Nephron progenitor cell (in vitro differentiated cells): ENCODE results near the gene REL.
A peak's percentile ranks its signal among the peaks of the same experiment; 100 is the strongest.
"Not testable (repeated sequence)": the region's sequence is repeated elsewhere in the genome, so short reads cannot be mapped to it uniquely, and the experiment has no call there.

Experiments
- DNase-seq: peaks from one replicate; pipeline ENCODE4 v3.0.0; 2021
- H3K27ac Mint-ChIP-seq: 2 replicates; pipeline ENCODE4 v1.8.0; 2021; ENCODE audit warnings: mild to moderate bottlenecking, moderate library complexity, mixed read lengths
- H3K27me3 Mint-ChIP-seq: 2 replicates; pipeline ENCODE4 v1.8.0; 2021; ENCODE audit warnings: mild to moderate bottlenecking, low read depth, mixed read lengths; ENCODE audit not compliant: poor library complexity
- H3K36me3 Mint-ChIP-seq: 2 replicates; pipeline ENCODE4 v1.8.0; 2021; ENCODE audit warnings: low read depth, mixed read lengths
- H3K4me1 Mint-ChIP-seq: 2 replicates; pipeline ENCODE4 v1.8.0; 2021; ENCODE audit warnings: mixed read lengths
- H3K4me3 Mint-ChIP-seq: 2 replicates; pipeline ENCODE4 v1.8.0; 2021; ENCODE audit warnings: mild to moderate bottlenecking, moderate library complexity, mixed read lengths
- H3K9me3 Mint-ChIP-seq: 2 replicates; pipeline ENCODE4 v1.8.0; 2021; ENCODE audit warnings: mild to moderate bottlenecking, moderate library complexity, mixed read lengths
- TF ChIP-seq, protein P1 (sequence below): fragments of 200-600 bp; sonication (generic); IDR thresholded peaks from 2 replicates; pipeline ENCODE4 v1.5.0; 2021; ENCODE audit warnings: antibody characterized with exemption

Gene REL

GRCh38 chr2:60906395-60906794 lies 25.0 kb downstream of the REL start:
- Mint-ChIP-seq H3K9me3 (no peaks in the 10 kb centered on the region), H3K27me3 (no peaks in the 10 kb centered on the region), H3K36me3 (peaks cover 43% of the 10 kb centered on the region), H3K4me3 (no peak overlapping the region), H3K27ac (no peak overlapping the region), H3K4me1 (no peaks in the 10 kb centered on the region)
- no peak for DNase-seq
- TF ChIP-seq, protein P1, sequence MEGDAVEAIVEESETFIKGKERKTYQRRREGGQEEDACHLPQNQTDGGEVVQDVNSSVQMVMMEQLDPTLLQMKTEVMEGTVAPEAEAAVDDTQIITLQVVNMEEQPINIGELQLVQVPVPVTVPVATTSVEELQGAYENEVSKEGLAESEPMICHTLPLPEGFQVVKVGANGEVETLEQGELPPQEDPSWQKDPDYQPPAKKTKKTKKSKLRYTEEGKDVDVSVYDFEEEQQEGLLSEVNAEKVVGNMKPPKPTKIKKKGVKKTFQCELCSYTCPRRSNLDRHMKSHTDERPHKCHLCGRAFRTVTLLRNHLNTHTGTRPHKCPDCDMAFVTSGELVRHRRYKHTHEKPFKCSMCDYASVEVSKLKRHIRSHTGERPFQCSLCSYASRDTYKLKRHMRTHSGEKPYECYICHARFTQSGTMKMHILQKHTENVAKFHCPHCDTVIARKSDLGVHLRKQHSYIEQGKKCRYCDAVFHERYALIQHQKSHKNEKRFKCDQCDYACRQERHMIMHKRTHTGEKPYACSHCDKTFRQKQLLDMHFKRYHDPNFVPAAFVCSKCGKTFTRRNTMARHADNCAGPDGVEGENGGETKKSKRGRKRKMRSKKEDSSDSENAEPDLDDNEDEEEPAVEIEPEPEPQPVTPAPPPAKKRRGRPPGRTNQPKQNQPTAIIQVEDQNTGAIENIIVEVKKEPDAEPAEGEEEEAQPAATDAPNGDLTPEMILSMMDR = no peak

- Mint-ChIP-seq H3K4me1 (no peaks in the 10 kb centered on the region), H3K9me3 (peaks cover 7% of the 10 kb centered on the region), H3K27ac (no peak overlapping the region), H3K36me3 (peaks cover 52% of the 10 kb centered on the region), H3K27me3 (no peaks in the 10 kb centered on the region), H3K4me3 (no peak overlapping the region)
- TF ChIP-seq, protein P1 = no peak
- no peak for DNase-seq
Measured at GRCh38 chr2:60907329-60907728, 26.0 kb downstream of the REL start.

DNA sequence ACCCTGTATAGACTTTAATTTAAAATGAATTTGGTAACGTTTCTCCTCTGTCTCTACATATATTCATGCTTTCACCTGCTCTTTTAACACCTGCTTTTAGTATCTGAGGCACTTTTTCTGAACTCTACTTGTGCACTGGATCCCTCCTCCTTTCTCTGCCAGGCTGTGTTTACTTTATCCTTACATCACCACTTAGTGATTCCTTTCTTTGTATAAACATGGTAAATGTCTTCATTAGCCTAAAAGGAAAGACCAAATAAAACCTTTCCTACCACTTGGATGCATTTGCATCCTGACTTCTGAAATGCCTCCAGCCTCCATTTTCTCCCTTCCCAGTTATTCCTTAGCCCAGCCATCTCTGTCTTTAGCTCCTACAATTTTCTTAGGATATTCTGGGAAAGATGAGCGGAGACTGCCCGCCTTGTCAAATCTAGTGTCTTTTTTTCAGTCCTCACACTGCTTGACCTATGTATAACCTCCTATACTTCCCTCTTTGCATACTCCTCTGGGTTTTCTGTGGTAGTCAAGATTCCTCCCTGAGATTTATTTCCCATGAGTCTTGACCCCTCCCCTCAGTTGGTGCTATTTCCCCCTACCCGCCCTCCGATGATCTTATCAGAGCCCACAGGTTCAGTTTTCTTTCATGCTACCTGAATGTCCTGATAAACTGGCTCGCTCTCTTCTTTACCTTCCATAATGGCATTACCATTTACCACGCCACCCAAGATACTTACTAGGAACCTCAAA lies 44.8 kb downstream of the REL start:
- DNase-seq = no peak
- peaks cover 40% of the 10 kb centered on the region for H3K36me3 Mint-ChIP-seq
- TF ChIP-seq, protein P1 = no peak
- no peaks in the 10 kb centered on the region for H3K27me3 Mint-ChIP-seq
- peak overlapping the region; percentile 24 for H3K27ac Mint-ChIP-seq
- no peak overlapping the region for H3K4me3 Mint-ChIP-seq
- peaks cover 7% of the 10 kb centered on the region for H3K9me3 Mint-ChIP-seq
- peaks cover 11% of the 10 kb centered on the region for H3K4me1 Mint-ChIP-seq

DNA sequence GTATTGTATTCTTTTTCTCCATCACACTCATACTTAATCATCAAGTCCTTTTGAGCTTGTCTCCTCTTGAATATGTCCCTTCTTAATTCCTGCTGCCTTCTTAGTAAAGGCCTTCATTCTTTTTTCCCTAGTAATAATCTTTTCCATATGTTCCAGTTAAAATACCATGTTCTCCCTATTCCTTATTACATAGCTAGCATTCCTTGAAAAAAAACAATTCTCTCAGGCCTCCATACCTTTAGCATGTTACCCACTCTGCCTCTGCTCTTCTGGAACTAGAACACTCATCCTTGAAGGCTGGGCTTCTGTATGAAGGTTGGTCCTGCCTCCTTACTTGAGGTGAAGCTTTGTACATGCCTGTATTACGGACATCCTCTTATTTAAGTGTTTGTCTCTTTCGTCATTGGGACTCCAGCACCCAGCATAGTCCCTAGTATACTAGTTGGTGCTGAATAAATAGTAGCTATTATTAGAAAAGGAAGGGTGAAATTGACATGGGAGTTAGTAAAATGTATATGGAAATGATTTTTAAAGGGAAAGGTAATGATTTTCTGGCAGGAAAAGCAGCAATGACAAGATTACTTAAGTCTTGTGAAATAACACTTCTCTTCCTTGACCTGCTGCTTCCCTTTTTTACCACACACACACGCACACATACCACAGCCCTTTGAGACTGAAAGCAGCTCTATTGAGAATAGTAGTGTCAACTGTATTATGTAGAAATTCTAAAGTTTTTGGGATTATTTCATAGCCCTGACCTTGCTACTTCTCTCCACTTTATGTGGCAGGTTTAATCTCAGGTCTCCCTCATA lies 45.6 kb downstream of the REL start:
- H3K4me3 Mint-ChIP-seq = no peak overlapping the region
- H3K27ac Mint-ChIP-seq = peak overlapping the region; percentile 24
- H3K27me3 Mint-ChIP-seq = no peaks in the 10 kb centered on the region
- peaks cover 7% of the 10 kb centered on the region for H3K9me3 Mint-ChIP-seq
- DNase-seq = no peak
- TF ChIP-seq, protein P1 = no peak
- peaks cover 40% of the 10 kb centered on the region for H3K36me3 Mint-ChIP-seq
- peaks cover 11% of the 10 kb centered on the region for H3K4me1 Mint-ChIP-seq

- not testable (repeated sequence) for H3K27ac Mint-ChIP-seq, DNase-seq
Measured at GRCh38 chr2:60932061-60932460, 50.7 kb downstream of the REL start.

GRCh38 chr2:60932954-60933353 lies 51.6 kb downstream of the REL start:
- DNase-seq = no peak
- peaks cover 5% of the 10 kb centered on the region for H3K9me3 Mint-ChIP-seq
- TF ChIP-seq, protein P1 = no peak

More at GRCh38 chr2:60932061-60932460, 50.7 kb downstream of the REL start:
- H3K4me1 Mint-ChIP-seq, H3K27me3 Mint-ChIP-seq, H3K4me3 Mint-ChIP-seq: not testable (repeated sequence)
- Mint-ChIP-seq H3K36me3 (peaks cover 32% of the 10 kb centered on the region), H3K9me3 (peaks cover 10% of the 10 kb centered on the region)

More at GRCh38 chr2:60932954-60933353, 51.6 kb downstream of the REL start:
- H3K4me3 Mint-ChIP-seq = no peak overlapping the region
- no peaks in the 10 kb centered on the region for H3K27me3 Mint-ChIP-seq
- no peaks in the 10 kb centered on the region for H3K4me1 Mint-ChIP-seq
- no peak overlapping the region for H3K27ac Mint-ChIP-seq
- H3K36me3 Mint-ChIP-seq = peaks cover 31% of the 10 kb centered on the region
